Suppressor macrophage treated with lipopolysaccharide for 1 hour (primary cell): ENCODE measurements around the gene ITFG2.
"Not testable (repeated sequence)": the region's sequence is repeated elsewhere in the genome, so short reads cannot be mapped to it uniquely, and the experiment has no call there.

Experiments
- DNase-seq, 3 donors: peaks; one replicate each; pipeline ENCODE4 v3.0.0-alpha.2; 2020 to 2022

Gene ITFG2

GRCh38 chr12:2832550-2833127 lies 20.2 kb downstream of the ITFG2 start:
- no peak for DNase-seq

GRCh38 chr12:2833327-2833726 lies 20.9 kb downstream of the ITFG2 start:
- DNase-seq = no peak

GRCh38 chr12:2833810-2834209 lies 21.3 kb downstream of the ITFG2 start:
- peak in 1 of 3 donors; percentile 17 for DNase-seq

- no peak for DNase-seq
These were observed 22.4 kb downstream of the ITFG2 start, which contains the start of gene NRIP2 for GRCh38 chr12:2834581-2835491. Gene NRIP2 (minus strand): TSS chr12:2835035. CDS start chr12:2834983, 52 bp downstream.

- no peak for DNase-seq
These were observed 23.4 kb downstream of the ITFG2 start for GRCh38 chr12:2835691-2836403.

GRCh38 chr12:2836574-2836973 lies 24.1 kb downstream of the ITFG2 start:
- DNase-seq = peak; percentile 61 to 63 (median 63)

- no peak for DNase-seq
These were observed 28.7 kb downstream of the ITFG2 start for GRCh38 chr12:2841056-2841650.

- DNase-seq = no peak
These were observed 30.5 kb downstream of the ITFG2 start for GRCh38 chr12:2842948-2843347.

- no peak for DNase-seq
These were observed 32.3 kb downstream of the ITFG2 start for GRCh38 chr12:2844786-2845185.

- DNase-seq = peak in 2 of 3 donors; percentile 18 to 22
These were observed 32.8 kb downstream of the ITFG2 start for GRCh38 chr12:2845280-2845679.

GRCh38 chr12:2851931-2852330 lies 39.5 kb downstream of the ITFG2 start:
- no peak for DNase-seq

- DNase-seq = peak; percentile 63 to 80 (median 72)
These were observed 41.2 kb downstream of the ITFG2 start for GRCh38 chr12:2853626-2854025.

- no peak for DNase-seq
These were observed 42.4 kb downstream of the ITFG2 start for GRCh38 chr12:2854669-2855453.

GRCh38 chr12:2855546-2855945 lies 43.1 kb downstream of the ITFG2 start:
- no peak for DNase-seq

GRCh38 chr12:2856051-2856450 lies 43.6 kb downstream of the ITFG2 start:
- no peak for DNase-seq

GRCh38 chr12:2857021-2857431 lies 44.6 kb downstream of the ITFG2 start, which contains the start of gene TEX52:
Gene TEX52 (minus strand): TSS chr12:2857039. CDS start chr12:2857026, 13 bp downstream.
- no peak for DNase-seq

- DNase-seq = no peak
These were observed 45.1 kb downstream of the ITFG2 start for GRCh38 chr12:2857576-2857975.

- DNase-seq = no peak
These were observed 45.9 kb downstream of the ITFG2 start for GRCh38 chr12:2858334-2858733.

- DNase-seq = no peak
These were observed 46.5 kb downstream of the ITFG2 start for GRCh38 chr12:2858944-2859421.

- DNase-seq = no peak
These were observed 47.7 kb downstream of the ITFG2 start for GRCh38 chr12:2860170-2860569.

GRCh38 chr12:2862876-2863275 lies 50.4 kb downstream of the ITFG2 start:
- DNase-seq = no peak

- DNase-seq = not testable (repeated sequence)
These were observed 50.9 kb downstream of the ITFG2 start for GRCh38 chr12:2863402-2863801.
